ENCODE results near the gene CCDC183.
"Not testable (repeated sequence)": the region's sequence is repeated elsewhere in the genome, so short reads cannot be mapped to it uniquely, and the experiment has no call there.

CCDC183 gene

GRCh38 chr9:136764301-136764891 lies 31.7 kb upstream of the CCDC183 start, which contains the start of gene LCN15:
LCN15 (minus strand) TSS chr9:136764518; CDS start chr9:136764488, 30 bp downstream.
- H2AFZ ChIP-seq (ENCODE audit: low read length): no peak within 1 kb of the TSS
- no peaks in the 10 kb centered on the region for H3K9me3 ChIP-seq (ENCODE audit: insufficient read depth, low read depth, low read length)
- H3K4me2 ChIP-seq (ENCODE audit: low read depth, low read length, poor library complexity, severe bottlenecking): no peak within 1 kb of the TSS
- no peak within 1 kb of the TSS for H3K4me3 ChIP-seq (ENCODE audit: low read length, poor library complexity, severe bottlenecking)
- no peaks in the 10 kb centered on the region for H3K4me1 ChIP-seq (ENCODE audit: insufficient read depth, low read length, poor library complexity, severe bottlenecking)
- no peaks in the 10 kb centered on the region for H3K36me3 ChIP-seq (ENCODE audit: insufficient read depth, low read length)
- no peak within 1 kb of the TSS for H3K9ac ChIP-seq (ENCODE audit: low read depth, low read length, poor library complexity, severe bottlenecking)
- no peaks in the 10 kb centered on the region for H3K27me3 ChIP-seq (ENCODE audit: insufficient read depth, low read length, poor library complexity, severe bottlenecking)
- TF ChIP-seq CTCF (conservative IDR thresholded peaks at IDR 0.05; ENCODE audit: low read length): no peak
- no peak for TF ChIP-seq EZH2phosphoT487 (IDR thresholded peaks at IDR 0.05; ENCODE audit: borderline replicate concordance)
- H4K20me1 ChIP-seq (ENCODE audit: insufficient read depth, low read length, poor library complexity, severe bottlenecking): no peaks in the 10 kb centered on the region
- no peaks in the 10 kb centered on the region for H3K79me2 ChIP-seq (ENCODE audit: insufficient read depth, low read length)
- H3K9me2 ChIP-seq (replicated peaks; ENCODE audit: low read depth, low read length): no peaks in the 10 kb centered on the region
- H3F3A ChIP-seq (ENCODE audit: low read depth): no peaks in the 10 kb centered on the region

DNA sequence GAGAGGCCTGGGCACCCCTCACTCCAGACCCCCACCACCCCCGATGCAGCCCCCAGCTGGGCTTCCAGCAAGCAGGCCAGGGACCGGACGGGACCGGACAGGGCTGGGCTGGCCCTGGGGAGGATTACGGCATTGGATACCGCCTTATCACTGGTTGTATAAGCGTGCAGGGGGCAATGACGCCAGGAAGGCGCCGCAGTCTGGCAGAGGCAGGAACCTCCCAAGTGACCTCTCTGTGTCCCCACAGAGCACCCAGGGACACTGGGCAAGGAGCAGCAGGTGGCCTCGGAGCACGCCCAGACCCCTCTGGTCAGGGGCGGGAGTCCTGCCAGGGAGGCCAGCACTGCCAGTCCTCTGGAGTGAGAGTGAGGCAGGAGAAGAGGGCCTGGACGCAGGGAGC lies 31.1 kb upstream of the CCDC183 start:
- Histone ChIP-seq H3K9ac (ENCODE audit: low read depth, low read length, poor library complexity, severe bottlenecking) (no peak overlapping the region), H2AFZ (ENCODE audit: low read length) (no peak overlapping the region), H4K20me1 (ENCODE audit: insufficient read depth, low read length, poor library complexity, severe bottlenecking) (no peaks in the 10 kb centered on the region), H3K9me2 (replicated peaks; ENCODE audit: low read depth, low read length) (no peaks in the 10 kb centered on the region), H3K4me1 (ENCODE audit: insufficient read depth, low read length, poor library complexity, severe bottlenecking) (no peaks in the 10 kb centered on the region), H3K79me2 (ENCODE audit: insufficient read depth, low read length) (no peaks in the 10 kb centered on the region), H3K27me3 (ENCODE audit: insufficient read depth, low read length, poor library complexity, severe bottlenecking) (no peaks in the 10 kb centered on the region), H3F3A (ENCODE audit: low read depth) (no peaks in the 10 kb centered on the region), H3K4me3 (ENCODE audit: low read length, poor library complexity, severe bottlenecking) (no peak overlapping the region), H3K9me3 (ENCODE audit: insufficient read depth, low read depth, low read length) (no peaks in the 10 kb centered on the region), H3K4me2 (ENCODE audit: low read depth, low read length, poor library complexity, severe bottlenecking) (no peak overlapping the region), H3K36me3 (ENCODE audit: insufficient read depth, low read length) (no peaks in the 10 kb centered on the region)
- TF ChIP-seq CTCF (conservative IDR thresholded peaks at IDR 0.05; ENCODE audit: low read length) (no peak), EZH2phosphoT487 (IDR thresholded peaks at IDR 0.05; ENCODE audit: borderline replicate concordance) (no peak)

DNA sequence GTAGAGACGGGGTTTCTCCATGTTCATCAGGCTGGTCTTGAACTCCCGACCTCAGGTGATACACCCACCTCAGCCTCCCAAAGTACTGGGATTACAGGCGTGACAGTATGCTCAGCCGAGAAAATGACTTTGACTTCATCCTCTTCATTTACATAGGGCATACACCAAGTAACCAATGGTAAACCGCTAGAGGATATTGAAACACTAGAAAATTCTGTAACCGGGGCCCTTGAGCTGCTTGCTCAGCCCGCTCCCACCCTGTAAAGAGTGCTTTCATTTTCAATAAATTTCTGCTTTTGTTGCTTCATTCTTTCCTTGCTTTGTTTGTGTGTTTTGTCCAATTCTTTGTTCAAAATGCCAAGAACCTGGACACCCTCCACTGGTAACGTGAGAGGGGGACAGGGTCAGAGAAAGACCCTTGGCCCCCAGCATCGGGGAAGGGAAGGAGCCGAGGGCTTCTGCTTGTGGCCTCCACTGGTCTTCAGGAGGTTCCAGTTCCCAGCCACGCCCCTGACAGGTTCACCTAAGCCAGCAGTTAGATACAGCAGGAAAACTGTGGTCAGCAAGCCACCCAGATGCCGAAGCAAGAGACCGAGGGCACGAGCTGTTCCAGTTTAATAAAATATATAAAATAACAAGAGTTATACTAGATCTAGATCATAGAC lies 30.3 kb upstream of the CCDC183 start:
- H3F3A ChIP-seq (ENCODE audit: low read depth); H3K4me3 ChIP-seq (ENCODE audit: low read length, poor library complexity, severe bottlenecking); H3K79me2 ChIP-seq (ENCODE audit: insufficient read depth, low read length); H3K9me2 ChIP-seq (replicated peaks; ENCODE audit: low read depth, low read length); H3K4me2 ChIP-seq (ENCODE audit: low read depth, low read length, poor library complexity, severe bottlenecking); H3K9ac ChIP-seq (ENCODE audit: low read depth, low read length, poor library complexity, severe bottlenecking); H4K20me1 ChIP-seq (ENCODE audit: insufficient read depth, low read length, poor library complexity, severe bottlenecking); H3K4me1 ChIP-seq (ENCODE audit: insufficient read depth, low read length, poor library complexity, severe bottlenecking); H3K36me3 ChIP-seq (ENCODE audit: insufficient read depth, low read length); H3K9me3 ChIP-seq (ENCODE audit: insufficient read depth, low read depth, low read length); H3K27me3 ChIP-seq (ENCODE audit: insufficient read depth, low read length, poor library complexity, severe bottlenecking); H2AFZ ChIP-seq (ENCODE audit: low read length): not testable (repeated sequence)
